Gastroesophageal sphincter (tissue), 3 donors: ENCODE data around the gene FBP2.

Source experiments
- CTCF ChIP-seq, 4 experiments: fragments of 200-600 bp in 2 of 4; fragments of 450-650 bp in 2 of 4; sonication (generic) in 1 of 4; IDR thresholded peaks; one replicate each; pipeline ENCODE4 v1.5.1; 2017 to 2019; ENCODE audit warnings: antibody characterized with exemption in 4 of 4, mild to moderate bottlenecking in 2 of 4, moderate library complexity in 2 of 4
- POLR2AphosphoS5 ChIP-seq: sonication (generic); formaldehyde crosslinking; IDR thresholded peaks from one replicate; pipeline ENCODE4 v1.6.1; 2017; ENCODE audit warnings: antibody characterized with exemption

- TF ChIP-seq CTCF (IDR thresholded peaks at IDR 0.05) = no peak
- TF ChIP-seq POLR2AphosphoS5 = no peak
Observed at GRCh38 chr9:94638335-94639060, 44.9 kb upstream of the FBP2 start.
